ENCODE results near the gene TNIK. TPM values are rescaled to one million over a fixed set of nuclear protein-coding genes. Genes with fewer than 3 reads are reported as not detected.

Gene TNIK
- total and polyA plus RNA-seq, 5 experiments from 2014 or later = 13.2 to 50.0 (median 16.1) TPM

GRCh38 chr3:171189394-171190080 lies 270.7 kb downstream of the TNIK start:
- H3K27me3 Mint-ChIP-seq = no peaks in the 10 kb centered on the region

GRCh38 chr3:171187706-171188290 lies 272.4 kb downstream of the TNIK start:
- no peak overlapping the region for H3K27ac Mint-ChIP-seq
- no peaks in the 10 kb centered on the region for H3K9me3 Mint-ChIP-seq
- no peaks in the 10 kb centered on the region for H3K27me3 Mint-ChIP-seq
- H3K36me3 Mint-ChIP-seq = peaks cover 6 to 56% (median 18%) of the 10 kb centered on the region in 3 donors
- H3K4me3 Mint-ChIP-seq = no peak overlapping the region
- ATAC-seq = peak in 1 of 2 donors; percentile 46
- POLR2A ChIA-PET = no interaction called here
- peaks cover 0 to 7% (median 6%) of the 10 kb centered on the region in 4 donors for H3K4me1 Mint-ChIP-seq
- peak in 5 of 10 donors; percentile 2 to 42 (median 18) for DNase-seq

More at GRCh38 chr3:171189394-171190080, 270.7 kb downstream of the TNIK start:
- H3K4me1 Mint-ChIP-seq = peaks cover 0 to 4% (median under 1%) of the 10 kb centered on the region in 4 donors
- POLR2A ChIA-PET = no interaction called here
- no peak for DNase-seq
- peaks cover 0 to 62% (median 22%) of the 10 kb centered on the region in 3 donors for H3K36me3 Mint-ChIP-seq
- peak overlapping the region in 1 of 10 donors; percentile 76 for H3K27ac Mint-ChIP-seq
- ATAC-seq = no peak
- peaks cover 0 to 2% (median 0%) of the 10 kb centered on the region in 9 donors for H3K9me3 Mint-ChIP-seq
- H3K4me3 Mint-ChIP-seq = no peak overlapping the region

GRCh38 chr3:171186817-171187500 lies 273.2 kb downstream of the TNIK start:
- POLR2A ChIA-PET = interaction anchor here (0.6 kb wide), 1 partner anchor 223 kb away, joined by 4 read pairs; no protein-coding TSS in a partner anchor
- peak overlapping the region in 3 of 10 donors; percentile 46 to 58 (median 52) for H3K27ac Mint-ChIP-seq
- no peak overlapping the region for H3K4me3 Mint-ChIP-seq
- ATAC-seq = no peak
- peaks cover 6 to 57% (median 19%) of the 10 kb centered on the region in 3 donors for H3K36me3 Mint-ChIP-seq
- H3K9me3 Mint-ChIP-seq = no peaks in the 10 kb centered on the region
- no peaks in the 10 kb centered on the region for H3K27me3 Mint-ChIP-seq
- DNase-seq = no peak
- peaks cover 0 to 15% (median 12%) of the 10 kb centered on the region in 4 donors for H3K4me1 Mint-ChIP-seq

- ATAC-seq = no peak
- DNase-seq = no peak
- Mint-ChIP-seq H3K9me3 (no peaks in the 10 kb centered on the region), H3K36me3 (peaks cover 6 to 58% (median 19%) of the 10 kb centered on the region in 3 donors), H3K27ac (peak overlapping the region in 4 of 10 donors; percentile 45 to 58 (median 49)), H3K27me3 (no peaks in the 10 kb centered on the region), H3K4me3 (no peak overlapping the region), H3K4me1 (peaks cover 0 to 19% (median 14%) of the 10 kb centered on the region in 4 donors)
- POLR2A ChIA-PET = interaction anchor here (0.6 kb wide), 1 partner anchor 224 kb away, joined by 4 read pairs; no protein-coding TSS in a partner anchor
These were observed 273.8 kb downstream of the TNIK start for GRCh38 chr3:171186383-171186782.

GRCh38 chr3:171185959-171186358 lies 274.2 kb downstream of the TNIK start:
- POLR2A ChIA-PET = no interaction called here
- DNase-seq (no peak), ATAC-seq (no peak)
- Mint-ChIP-seq H3K27me3 (no peaks in the 10 kb centered on the region), H3K27ac (peak overlapping the region in 1 of 10 donors; percentile 58), H3K4me1 (peaks cover 0 to 23% (median 14%) of the 10 kb centered on the region in 4 donors), H3K9me3 (no peaks in the 10 kb centered on the region), H3K4me3 (no peak overlapping the region), H3K36me3 (peaks cover 6 to 60% (median 21%) of the 10 kb centered on the region in 3 donors)

- DNase-seq (no peak), ATAC-seq (no peak)
- peaks cover 0 to 30% (median 18%) of the 10 kb centered on the region in 4 donors for H3K4me1 Mint-ChIP-seq
These were observed 275.8 kb downstream of the TNIK start for GRCh38 chr3:171184372-171184771.

GRCh38 chr3:171183042-171183441 lies 277.2 kb downstream of the TNIK start:
- ATAC-seq = no peak
- Mint-ChIP-seq H3K4me1 (peaks cover 4 to 31% (median 22%) of the 10 kb centered on the region in 4 donors), H3K4me3 (no peak overlapping the region), H3K9me3 (no peaks in the 10 kb centered on the region), H3K27me3 (no peaks in the 10 kb centered on the region), H3K27ac (peak overlapping the region in 1 of 10 donors; percentile 29), H3K36me3 (peaks cover 6 to 45% (median 26%) of the 10 kb centered on the region in 3 donors)
- POLR2A ChIA-PET = no interaction called here
- DNase-seq = no peak

More at GRCh38 chr3:171184372-171184771, 275.8 kb downstream of the TNIK start:
- peak overlapping the region in 1 of 10 donors; percentile 23 for H3K27ac Mint-ChIP-seq
- no peaks in the 10 kb centered on the region for H3K9me3 Mint-ChIP-seq
- no peaks in the 10 kb centered on the region for H3K27me3 Mint-ChIP-seq
- no peak overlapping the region for H3K4me3 Mint-ChIP-seq
- H3K36me3 Mint-ChIP-seq = peaks cover 6 to 52% (median 27%) of the 10 kb centered on the region in 3 donors
- POLR2A ChIA-PET = no interaction called here

- Mint-ChIP-seq H3K4me3 (no peak overlapping the region), H3K4me1 (peaks cover 4 to 31% (median 24%) of the 10 kb centered on the region in 4 donors), H3K36me3 (peaks cover 6 to 49% (median 33%) of the 10 kb centered on the region in 3 donors), H3K27me3 (no peaks in the 10 kb centered on the region), H3K27ac (no peak overlapping the region), H3K9me3 (no peaks in the 10 kb centered on the region)
- POLR2A ChIA-PET = no interaction called here
- ATAC-seq (no peak), DNase-seq (no peak)
These were observed 278.1 kb downstream of the TNIK start for GRCh38 chr3:171181907-171182690.

- peak overlapping the region in 3 of 10 donors; percentile 12 to 77 (median 29) for H3K27ac Mint-ChIP-seq
- peaks cover 10 to 61% (median 41%) of the 10 kb centered on the region in 3 donors for H3K36me3 Mint-ChIP-seq
- H3K4me1 Mint-ChIP-seq = peaks cover 4 to 32% (median 30%) of the 10 kb centered on the region in 4 donors
- H3K9me3 Mint-ChIP-seq = no peaks in the 10 kb centered on the region
- POLR2A ChIA-PET = no interaction called here
- ATAC-seq = no peak
- no peaks in the 10 kb centered on the region for H3K27me3 Mint-ChIP-seq
- H3K4me3 Mint-ChIP-seq = no peak overlapping the region
- no peak for DNase-seq
These were observed 281.5 kb downstream of the TNIK start for GRCh38 chr3:171178714-171179113.

- Mint-ChIP-seq H3K27me3 (no peaks in the 10 kb centered on the region), H3K27ac (no peak overlapping the region), H3K36me3 (peaks cover 5 to 63% (median 39%) of the 10 kb centered on the region in 3 donors), H3K9me3 (no peaks in the 10 kb centered on the region), H3K4me1 (peaks cover 4 to 28% (median 23%) of the 10 kb centered on the region in 4 donors), H3K4me3 (no peak overlapping the region)
- POLR2A ChIA-PET = no interaction called here
- DNase-seq (no peak), ATAC-seq (no peak)
These were observed 282.7 kb downstream of the TNIK start for GRCh38 chr3:171177553-171177952.

GRCh38 chr3:171177056-171177455 lies 283.1 kb downstream of the TNIK start:
- Mint-ChIP-seq H3K9me3 (no peaks in the 10 kb centered on the region), H3K4me1 (peaks cover 4 to 25% (median 18%) of the 10 kb centered on the region in 4 donors), H3K4me3 (no peak overlapping the region), H3K27me3 (no peaks in the 10 kb centered on the region), H3K27ac (peak overlapping the region in 1 of 10 donors; percentile 41), H3K36me3 (peaks cover 5 to 62% (median 38%) of the 10 kb centered on the region in 3 donors)
- POLR2A ChIA-PET = no interaction called here
- DNase-seq (no peak), ATAC-seq (no peak)
